DOHH2 (cell line): ENCODE results near the gene DOCK4.

Experiments
- H3F3A ChIP-seq: fragments of 200-600 bp; sonication (generic), shearing (Covaris generic); 2 replicates; pipeline ENCODE4 v1.6.0; 2016; ENCODE audit warnings: antibody characterized with exemption, mild to moderate bottlenecking; ENCODE audit not compliant: control insufficient read depth, insufficient read depth
- H3K27ac ChIP-seq: fragments of 200-600 bp; sonication (generic); 2 replicates; pipeline ENCODE4 v1.5.1; 2014; ENCODE audit warnings: low read depth, mild to moderate bottlenecking, low read length, moderate library complexity
- H3K27me3 ChIP-seq: fragments of 200-600 bp; sonication (generic); 2 replicates; pipeline ENCODE4 v1.6.1; 2014; ENCODE audit warnings: mild to moderate bottlenecking, low read length, mixed read lengths; ENCODE audit not compliant: control insufficient read depth
- H3K36me3 ChIP-seq: fragments of 200-600 bp; sonication (generic); 2 replicates; pipeline ENCODE4 v1.6.1; 2014; ENCODE audit warnings: mild to moderate bottlenecking, low read length, moderate library complexity, mixed read lengths; ENCODE audit not compliant: control insufficient read depth
- H3K4me1 ChIP-seq: fragments of 200-600 bp; sonication (generic); 2 replicates; pipeline ENCODE4 v1.6.1; 2014; ENCODE audit warnings: mild to moderate bottlenecking, low read length, mixed read lengths; ENCODE audit not compliant: control insufficient read depth
- H3K4me2 ChIP-seq: fragments of 200-600 bp; sonication (generic); 2 replicates; pipeline ENCODE4 v1.6.0; 2014; ENCODE audit warnings: mild to moderate bottlenecking, low read length, moderate library complexity
- H3K4me3 ChIP-seq: fragments of 200-600 bp; sonication (generic); 2 replicates; pipeline ENCODE4 v1.5.1; 2014; ENCODE audit warnings: mild to moderate bottlenecking, low read length, mixed read lengths
- H3K79me2 ChIP-seq: fragments of 200-600 bp; sonication (generic); 2 replicates; pipeline ENCODE4 v1.6.1; 2014; ENCODE audit warnings: mild to moderate bottlenecking, low read length, mixed read lengths; ENCODE audit not compliant: control insufficient read depth
- H3K9me2 ChIP-seq: fragments of 200-600 bp; sonication (generic); replicated peaks from 2 replicates; pipeline ENCODE4 v1.6.1; 2014; ENCODE audit warnings: mild to moderate bottlenecking, low read length, mixed read lengths; ENCODE audit not compliant: control insufficient read depth
- H3K9me3 ChIP-seq: fragments of 200-600 bp; sonication (generic); 2 replicates; pipeline ENCODE4 v1.6.1; 2014; ENCODE audit warnings: antibody characterized with exemption, low read length, mixed read lengths; ENCODE audit not compliant: control insufficient read depth, insufficient read depth
- H4K20me1 ChIP-seq: fragments of 200-600 bp; sonication (generic); 2 replicates; pipeline ENCODE4 v1.6.0; 2014; ENCODE audit warnings: low read depth, mild to moderate bottlenecking, antibody characterized with exemption, low read length, moderate library complexity; ENCODE audit not compliant: control insufficient read depth, insufficient read depth
- CTCF ChIP-seq: fragments of 200-600 bp; sonication (generic); IDR thresholded peaks from one replicate; pipeline ENCODE4 v1.5.1; 2014; ENCODE audit warnings: antibody characterized with exemption, mild to moderate bottlenecking, low read depth, low read length; ENCODE audit not compliant: poor library complexity, severe bottlenecking
- EZH2phosphoT487 ChIP-seq: fragments of 200-600 bp; sonication (generic); IDR thresholded peaks from 2 replicates; pipeline ENCODE4 v1.6.1; 2017; ENCODE audit warnings: borderline replicate concordance, mild to moderate bottlenecking, antibody characterized with exemption, low read length, moderate library complexity, mixed read lengths

Gene DOCK4

GRCh38 chr7:111866787-111867186, 339.4 kb downstream of the DOCK4 start:
- Histone ChIP-seq H3K27ac (no peak overlapping the region), H3K27me3 (0 out of 2 replicates have a peak, but pooled peaks cover 2% of the 10 kb centered on the region)

GRCh38 chr7:111865430-111865829, 340.8 kb downstream of the DOCK4 start:
- H3K9me2 ChIP-seq, result no peaks in the 10 kb centered on the region
- TF ChIP-seq CTCF (no peak), EZH2phosphoT487 (no peak)
- no peaks in the 10 kb centered on the region for H3K27me3 ChIP-seq
- no peak overlapping the region for H3K4me3 ChIP-seq
- no peaks in the 10 kb centered on the region for H3K36me3 ChIP-seq
- H3K27ac ChIP-seq, result no peak overlapping the region
- no peaks in the 10 kb centered on the region for H3K9me3 ChIP-seq
- H3F3A ChIP-seq, result no peaks in the 10 kb centered on the region
- no peak overlapping the region for H3K4me2 ChIP-seq
- no peaks in the 10 kb centered on the region for H3K4me1 ChIP-seq
- no peaks in the 10 kb centered on the region for H3K79me2 ChIP-seq
- H4K20me1 ChIP-seq, result no peaks in the 10 kb centered on the region

More at GRCh38 chr7:111866787-111867186, 339.4 kb downstream of the DOCK4 start:
- Histone ChIP-seq H3K79me2 (no peaks in the 10 kb centered on the region), H3K9me2 (no peaks in the 10 kb centered on the region), H3K4me3 (no peak overlapping the region), H4K20me1 (no peaks in the 10 kb centered on the region), H3K36me3 (no peaks in the 10 kb centered on the region), H3K4me1 (no peaks in the 10 kb centered on the region), H3K9me3 (no peaks in the 10 kb centered on the region), H3K4me2 (no peak overlapping the region), H3F3A (no peaks in the 10 kb centered on the region)
- TF ChIP-seq EZH2phosphoT487, result no peak
- no peak for TF ChIP-seq CTCF

DNA sequence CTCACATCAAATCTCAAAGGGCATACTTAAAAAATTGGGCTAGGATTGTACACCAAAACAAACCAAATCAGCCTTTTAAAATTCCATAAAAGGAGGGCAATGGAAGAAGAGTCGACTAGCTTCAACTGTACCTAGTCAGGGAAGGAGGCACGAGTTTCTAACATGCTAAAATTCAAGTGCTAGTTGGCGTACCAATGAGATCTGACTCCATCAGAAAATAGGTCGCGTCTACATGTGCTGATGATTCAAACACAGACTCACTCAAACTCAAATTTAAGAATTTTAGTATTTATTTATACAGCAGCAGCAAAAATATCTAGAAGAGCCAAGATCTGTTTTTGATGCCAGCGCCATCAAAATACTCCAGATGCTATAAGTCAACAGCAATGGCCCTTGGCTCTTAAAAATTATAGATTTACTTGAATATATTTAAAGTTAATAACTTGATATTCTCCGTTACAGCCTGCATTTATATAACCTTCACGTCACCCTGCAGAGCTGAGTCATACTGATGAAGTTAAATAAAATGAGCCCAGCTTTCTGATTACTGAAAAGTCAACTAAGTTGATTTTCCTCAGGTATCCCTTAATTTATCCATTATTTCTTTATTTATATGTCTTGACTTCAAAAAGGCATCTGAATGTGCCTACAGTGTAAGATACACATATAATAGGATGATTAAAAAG, 341.8 kb downstream of the DOCK4 start:
- Histone ChIP-seq H3K36me3 (no peaks in the 10 kb centered on the region), H3K9me3 (no peaks in the 10 kb centered on the region), H3F3A (no peaks in the 10 kb centered on the region), H3K4me1 (no peaks in the 10 kb centered on the region), H3K79me2 (no peaks in the 10 kb centered on the region), H3K4me3 (no peak overlapping the region), H4K20me1 (no peaks in the 10 kb centered on the region), H3K27me3 (no peaks in the 10 kb centered on the region), H3K4me2 (no peak overlapping the region), H3K27ac (no peak overlapping the region), H3K9me2 (no peaks in the 10 kb centered on the region)
- TF ChIP-seq CTCF (no peak), EZH2phosphoT487 (no peak)
